KMS-11 (cell line): Measurements from ENCODE around the gene GPR160.

Experiments used
- H2AFZ ChIP-seq: fragments of 200-600 bp; sonication (generic); 2 replicates; pipeline ENCODE4 v1.6.1; 2016; ENCODE audit warnings: antibody characterized with exemption, mixed run types, low read depth
- H3K27ac ChIP-seq: fragments of 200-600 bp; sonication (generic); 2 replicates; pipeline ENCODE4 v1.6.1; 2016; ENCODE audit warnings: mild to moderate bottlenecking, mixed run types
- H3K27me3 ChIP-seq: fragments of 200-600 bp; sonication (generic); 2 replicates; pipeline ENCODE4 v1.6.1; 2017; ENCODE audit warnings: mild to moderate bottlenecking, low read depth, mixed run types, moderate library complexity; ENCODE audit not compliant: insufficient read depth
- H3K36me3 ChIP-seq: fragments of 200-600 bp; sonication (generic); 2 replicates; pipeline ENCODE4 v1.6.1; 2017; ENCODE audit warnings: mild to moderate bottlenecking, mixed run types; ENCODE audit not compliant: insufficient read depth
- H3K4me1 ChIP-seq: fragments of 200-600 bp; sonication (generic); 2 replicates; pipeline ENCODE4 v1.6.1; 2016; ENCODE audit warnings: mild to moderate bottlenecking, low read depth, mixed run types; ENCODE audit not compliant: poor library complexity, severe bottlenecking
- H3K4me2 ChIP-seq: fragments of 200-600 bp; sonication (generic); 2 replicates; pipeline ENCODE4 v1.7.0; 2016; ENCODE audit warnings: mild to moderate bottlenecking, mixed run types
- H3K4me3 ChIP-seq: fragments of 200-600 bp; sonication (generic); IDR thresholded peaks from 2 replicates; pipeline ENCODE4 v1.6.1; 2017; ENCODE audit warnings: low read depth, low read length, mixed read lengths; ENCODE audit not compliant: insufficient read depth
- H3K79me2 ChIP-seq: fragments of 200-600 bp; sonication (generic); 2 replicates; pipeline ENCODE4 v1.6.1; 2016; ENCODE audit warnings: low read depth, mixed run types; ENCODE audit not compliant: insufficient read depth
- H3K9ac ChIP-seq: fragments of 200-600 bp; sonication (generic); 2 replicates; pipeline ENCODE4 v1.6.1; 2016; ENCODE audit warnings: mild to moderate bottlenecking, mixed run types
- H4K20me1 ChIP-seq: fragments of 200-600 bp; sonication (generic); 2 replicates; pipeline ENCODE4 v1.6.1; 2016; ENCODE audit warnings: mild to moderate bottlenecking, mixed run types; ENCODE audit not compliant: insufficient read depth
- CTCF ChIP-seq: fragments of 200-600 bp; sonication (generic); conservative IDR thresholded peaks from 2 replicates; pipeline ENCODE4 v1.6.1; 2017; ENCODE audit warnings: low read depth, mild to moderate bottlenecking, antibody characterized with exemption, low read length, moderate library complexity, mixed read lengths

The GPR160 gene

DNA sequence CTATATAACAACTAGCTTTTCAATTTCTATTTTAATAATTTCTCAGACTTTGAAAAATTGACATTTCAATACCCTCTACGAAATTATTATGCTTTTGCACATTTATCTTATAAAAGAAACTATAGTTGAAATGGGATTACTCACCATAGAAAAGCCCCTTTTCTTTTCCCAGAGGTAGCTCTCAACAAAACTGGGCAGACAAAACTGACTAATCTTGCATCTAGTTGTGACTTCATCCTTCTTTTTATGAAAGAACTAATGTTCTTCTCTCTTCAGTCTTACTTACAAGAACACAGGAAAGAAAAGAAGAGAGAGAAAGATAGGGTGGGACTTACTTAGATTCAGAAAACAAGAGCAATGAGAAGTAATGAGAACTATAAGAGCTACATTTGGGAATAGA, 61.0 kb downstream of the GPR160 start:
- TF ChIP-seq CTCF = no peak
- no peaks in the 10 kb centered on the region for H3K27me3 ChIP-seq
- H3K4me1 ChIP-seq = peaks cover 18% of the 10 kb centered on the region
- no peak overlapping the region for H3K4me2 ChIP-seq
- no peak overlapping the region for H3K27ac ChIP-seq
- no peaks in the 10 kb centered on the region for H3K79me2 ChIP-seq
- no peak overlapping the region for H3K9ac ChIP-seq
- no peak overlapping the region for H2AFZ ChIP-seq
- H3K36me3 ChIP-seq = peaks cover 4% of the 10 kb centered on the region; the same call in 1 of the 2 replicates
- no peaks in the 10 kb centered on the region for H4K20me1 ChIP-seq
- H3K4me3 ChIP-seq = no peak overlapping the region

DNA sequence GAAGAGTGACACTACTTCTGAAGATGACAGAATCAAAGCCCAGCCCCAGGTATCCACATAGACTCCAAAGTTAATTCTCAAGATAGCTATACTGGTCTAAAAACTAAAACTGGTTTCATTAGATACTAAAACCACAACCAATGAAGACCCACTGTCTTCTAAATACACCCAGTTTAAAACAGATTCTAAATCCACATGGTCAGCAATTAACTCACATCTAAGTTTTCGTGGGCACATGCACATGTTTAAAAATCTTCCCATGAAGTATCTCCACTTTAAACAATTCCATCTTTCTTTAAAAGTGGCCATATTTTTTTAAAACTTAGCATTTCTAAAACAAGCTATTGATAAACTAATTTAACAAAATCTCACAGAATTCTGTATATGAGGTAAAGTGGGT, 63.1 kb downstream of the GPR160 start:
- TF ChIP-seq CTCF = no peak
- H3K36me3 ChIP-seq = peaks cover 4% of the 10 kb centered on the region; the same call in 1 of the 2 replicates
- H3K4me3 ChIP-seq = no peak overlapping the region

DNA sequence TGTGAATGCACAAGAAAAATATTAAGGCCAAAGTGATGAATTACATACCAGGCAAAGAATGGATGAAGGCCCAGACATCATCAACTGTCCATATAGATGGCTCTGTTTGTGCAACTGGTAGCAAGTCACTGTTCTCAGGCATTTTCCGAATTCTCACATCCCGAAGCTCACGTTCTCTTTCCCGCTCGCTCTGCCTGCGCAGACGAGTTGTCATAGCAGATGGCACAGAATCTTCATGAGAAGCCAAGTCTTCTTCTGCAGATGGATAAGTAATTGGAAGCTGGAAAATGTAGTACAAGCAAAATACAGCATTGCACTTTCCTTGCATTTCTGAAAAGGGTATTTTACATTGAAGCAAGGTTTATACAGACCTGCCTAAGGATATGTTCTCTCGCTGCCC, 64.6 kb downstream of the GPR160 start:
- H3K27ac ChIP-seq = no peak overlapping the region
- H2AFZ ChIP-seq = no peak overlapping the region
- H3K79me2 ChIP-seq = no peaks in the 10 kb centered on the region
- no peak overlapping the region for H3K4me3 ChIP-seq
- H3K4me1 ChIP-seq = peaks cover 18% of the 10 kb centered on the region
- H3K4me2 ChIP-seq = no peak overlapping the region
- no peak for TF ChIP-seq CTCF
- H3K27me3 ChIP-seq = no peaks in the 10 kb centered on the region
- H3K9ac ChIP-seq = no peak overlapping the region
- peaks cover 5% of the 10 kb centered on the region; the same call in 1 of the 2 replicates for H3K36me3 ChIP-seq
- no peaks in the 10 kb centered on the region for H4K20me1 ChIP-seq

More for the DNA sequence above, 63.1 kb downstream of the GPR160 start:
- H2AFZ ChIP-seq = no peak overlapping the region
- H3K79me2 ChIP-seq = no peaks in the 10 kb centered on the region
- peaks cover 18% of the 10 kb centered on the region for H3K4me1 ChIP-seq
- H3K27ac ChIP-seq = no peak overlapping the region
- H3K4me2 ChIP-seq = peak overlapping the region; percentile 8; the same call in 1 of the 2 replicates
- H3K27me3 ChIP-seq = no peaks in the 10 kb centered on the region
- no peak overlapping the region for H3K9ac ChIP-seq
- H4K20me1 ChIP-seq = no peaks in the 10 kb centered on the region

- no peak overlapping the region for H2AFZ ChIP-seq
- H3K9ac ChIP-seq = no peak overlapping the region
- no peaks in the 10 kb centered on the region for H3K27me3 ChIP-seq
- no peaks in the 10 kb centered on the region for H4K20me1 ChIP-seq
- no peaks in the 10 kb centered on the region for H3K4me1 ChIP-seq
- H3K36me3 ChIP-seq = 0 out of 2 replicates have a peak, but pooled peaks cover 5% of the 10 kb centered on the region
- H3K4me3 ChIP-seq = no peak overlapping the region
- H3K79me2 ChIP-seq = no peaks in the 10 kb centered on the region
- no peak overlapping the region for H3K27ac ChIP-seq
- H3K4me2 ChIP-seq = no peak overlapping the region
- TF ChIP-seq CTCF = no peak
Measured at GRCh38 chr3:170107941-170108340, 70.1 kb downstream of the GPR160 start.
